GM12878 (cell line): ENCODE measurements around the gene ME3. TPM values are rescaled to one million over a fixed set of nuclear protein-coding genes. Genes with fewer than 3 reads are reported as not detected.

Source experiments
- FOXK2 ChIP-seq: fragments of 450-650 bp; IDR thresholded peaks from 2 replicates; pipeline ENCODE4 v1.6.1; 2017; ENCODE audit warnings: mild to moderate bottlenecking, moderate library complexity
- MEF2A ChIP-seq: IDR thresholded peaks from 2 replicates; pipeline ENCODE4 v1.6.1; 2011; ENCODE audit warnings: low read depth, mild to moderate bottlenecking, low read length, moderate library complexity; ENCODE audit not compliant: insufficient read depth
- NR2F1 ChIP-seq: fragments of 450-650 bp; conservative IDR thresholded peaks from 2 replicates; pipeline ENCODE4 v1.6.1; 2017; ENCODE audit warnings: mild to moderate bottlenecking
- RAD51 ChIP-seq: fragments of 450-650 bp; IDR thresholded peaks from 2 replicates; pipeline ENCODE4 v1.6.1; 2016; ENCODE audit warnings: moderate library complexity, mild to moderate bottlenecking, inconsistent platforms
- SIX5 ChIP-seq: IDR thresholded peaks from 2 replicates; pipeline ENCODE4 v1.6.1; 2011; ENCODE audit warnings: mild to moderate bottlenecking, low read depth, low read length, moderate library complexity; ENCODE audit not compliant: severe bottlenecking
- SREBF1 ChIP-seq: IDR thresholded peaks from 2 replicates; pipeline ENCODE4 v1.6.1; 2012; ENCODE audit warnings: mild to moderate bottlenecking, low read length
- ZNF274 ChIP-seq: IDR thresholded peaks from one replicate; pipeline ENCODE4 v1.8.0; 2011; ENCODE audit not compliant: insufficient read length, insufficient read depth
- polyA plus RNA-seq, 11 experiments: library from polyadenylated mRNA; depleted of rRNA in 4 of 11; unstranded in 6 of 11; stranded (reverse) in 5 of 11; fragments of >200 nt; fragmentation: Nextera tagmentation in 4 of 11; fragmentation: Illumina TruSeq in 1 of 11; extraction: Ambion mirVana in 4 of 11; extraction: Trizol in 1 of 11; gene quantifications; 1 replicate in 1 of 11; 2 replicates in 10 of 11; pipeline versions ENCODE4 v1.2.1 to v1.2.3, GENCODE V29; 2011 to 2016; ENCODE audit warnings: inconsistent platforms in 2 of 11, missing spikeins in 2 of 11, low read depth in 1 of 11
- total RNA-seq, 4 experiments: library from RNA; depleted of rRNA in 3 of 4; stranded (reverse); fragments of >200 nt in 3 of 4; fragmentation: Illumina TruSeq in 1 of 4; extraction: Trizol in 1 of 4; gene quantifications; 2 replicates each; pipeline versions ENCODE4 v1.2.1 to v1.2.3, GENCODE V29; 2013 to 2021
- TF ChIP-seq, protein P1 (sequence below): fragments of 450-650 bp; IDR thresholded peaks from 2 replicates; pipeline ENCODE4 v1.6.1; 2014; ENCODE audit warnings: mild to moderate bottlenecking
- TF ChIP-seq, protein P2 (sequence below): IDR thresholded peaks from 2 replicates; pipeline ENCODE4 v1.6.1; 2012; ENCODE audit warnings: mild to moderate bottlenecking, low read depth, low read length

Gene ME3
- total and polyA plus RNA-seq, 10 of the 15 experiments (the other 5 are each of a cell fraction or from before 2014, with no cell fraction given): 0.06 to 0.40 (median 0.19) TPM; not detected in 2

DNA sequence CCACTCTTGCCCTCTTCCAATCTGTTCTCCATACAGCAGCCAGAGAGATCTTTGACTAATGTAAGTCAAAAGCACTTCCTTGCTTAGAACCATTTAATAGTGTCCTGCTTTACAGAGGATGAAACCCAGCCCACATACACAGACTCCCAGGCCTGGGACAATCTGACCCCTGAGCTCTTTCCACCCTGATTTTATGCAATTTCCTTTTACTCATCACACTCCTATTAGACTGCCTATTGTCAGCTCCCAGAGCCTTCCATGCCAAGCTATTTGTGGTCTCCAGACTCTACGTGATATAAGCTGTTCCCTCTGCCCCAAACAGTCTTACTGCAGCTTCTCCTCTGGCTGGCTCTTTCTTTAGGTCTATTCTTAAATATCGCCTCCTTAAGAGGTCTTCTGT lies 28.1 kb downstream of the ME3 start (continued):
- TF ChIP-seq RAD51 (no peak), SIX5 (no peak), FOXK2 (no peak), NR2F1 (no peak), ZNF274 (no peak), SREBF1 (no peak), MEF2A (no peak)
- TF ChIP-seq, protein P1, sequence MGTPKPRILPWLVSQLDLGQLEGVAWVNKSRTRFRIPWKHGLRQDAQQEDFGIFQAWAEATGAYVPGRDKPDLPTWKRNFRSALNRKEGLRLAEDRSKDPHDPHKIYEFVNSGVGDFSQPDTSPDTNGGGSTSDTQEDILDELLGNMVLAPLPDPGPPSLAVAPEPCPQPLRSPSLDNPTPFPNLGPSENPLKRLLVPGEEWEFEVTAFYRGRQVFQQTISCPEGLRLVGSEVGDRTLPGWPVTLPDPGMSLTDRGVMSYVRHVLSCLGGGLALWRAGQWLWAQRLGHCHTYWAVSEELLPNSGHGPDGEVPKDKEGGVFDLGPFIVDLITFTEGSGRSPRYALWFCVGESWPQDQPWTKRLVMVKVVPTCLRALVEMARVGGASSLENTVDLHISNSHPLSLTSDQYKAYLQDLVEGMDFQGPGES: no peak
- TF ChIP-seq, protein P2, sequence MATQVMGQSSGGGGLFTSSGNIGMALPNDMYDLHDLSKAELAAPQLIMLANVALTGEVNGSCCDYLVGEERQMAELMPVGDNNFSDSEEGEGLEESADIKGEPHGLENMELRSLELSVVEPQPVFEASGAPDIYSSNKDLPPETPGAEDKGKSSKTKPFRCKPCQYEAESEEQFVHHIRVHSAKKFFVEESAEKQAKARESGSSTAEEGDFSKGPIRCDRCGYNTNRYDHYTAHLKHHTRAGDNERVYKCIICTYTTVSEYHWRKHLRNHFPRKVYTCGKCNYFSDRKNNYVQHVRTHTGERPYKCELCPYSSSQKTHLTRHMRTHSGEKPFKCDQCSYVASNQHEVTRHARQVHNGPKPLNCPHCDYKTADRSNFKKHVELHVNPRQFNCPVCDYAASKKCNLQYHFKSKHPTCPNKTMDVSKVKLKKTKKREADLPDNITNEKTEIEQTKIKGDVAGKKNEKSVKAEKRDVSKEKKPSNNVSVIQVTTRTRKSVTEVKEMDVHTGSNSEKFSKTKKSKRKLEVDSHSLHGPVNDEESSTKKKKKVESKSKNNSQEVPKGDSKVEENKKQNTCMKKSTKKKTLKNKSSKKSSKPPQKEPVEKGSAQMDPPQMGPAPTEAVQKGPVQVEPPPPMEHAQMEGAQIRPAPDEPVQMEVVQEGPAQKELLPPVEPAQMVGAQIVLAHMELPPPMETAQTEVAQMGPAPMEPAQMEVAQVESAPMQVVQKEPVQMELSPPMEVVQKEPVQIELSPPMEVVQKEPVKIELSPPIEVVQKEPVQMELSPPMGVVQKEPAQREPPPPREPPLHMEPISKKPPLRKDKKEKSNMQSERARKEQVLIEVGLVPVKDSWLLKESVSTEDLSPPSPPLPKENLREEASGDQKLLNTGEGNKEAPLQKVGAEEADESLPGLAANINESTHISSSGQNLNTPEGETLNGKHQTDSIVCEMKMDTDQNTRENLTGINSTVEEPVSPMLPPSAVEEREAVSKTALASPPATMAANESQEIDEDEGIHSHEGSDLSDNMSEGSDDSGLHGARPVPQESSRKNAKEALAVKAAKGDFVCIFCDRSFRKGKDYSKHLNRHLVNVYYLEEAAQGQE: no peak
